ENCODE data around the gene PPP1R12C.

DNA sequence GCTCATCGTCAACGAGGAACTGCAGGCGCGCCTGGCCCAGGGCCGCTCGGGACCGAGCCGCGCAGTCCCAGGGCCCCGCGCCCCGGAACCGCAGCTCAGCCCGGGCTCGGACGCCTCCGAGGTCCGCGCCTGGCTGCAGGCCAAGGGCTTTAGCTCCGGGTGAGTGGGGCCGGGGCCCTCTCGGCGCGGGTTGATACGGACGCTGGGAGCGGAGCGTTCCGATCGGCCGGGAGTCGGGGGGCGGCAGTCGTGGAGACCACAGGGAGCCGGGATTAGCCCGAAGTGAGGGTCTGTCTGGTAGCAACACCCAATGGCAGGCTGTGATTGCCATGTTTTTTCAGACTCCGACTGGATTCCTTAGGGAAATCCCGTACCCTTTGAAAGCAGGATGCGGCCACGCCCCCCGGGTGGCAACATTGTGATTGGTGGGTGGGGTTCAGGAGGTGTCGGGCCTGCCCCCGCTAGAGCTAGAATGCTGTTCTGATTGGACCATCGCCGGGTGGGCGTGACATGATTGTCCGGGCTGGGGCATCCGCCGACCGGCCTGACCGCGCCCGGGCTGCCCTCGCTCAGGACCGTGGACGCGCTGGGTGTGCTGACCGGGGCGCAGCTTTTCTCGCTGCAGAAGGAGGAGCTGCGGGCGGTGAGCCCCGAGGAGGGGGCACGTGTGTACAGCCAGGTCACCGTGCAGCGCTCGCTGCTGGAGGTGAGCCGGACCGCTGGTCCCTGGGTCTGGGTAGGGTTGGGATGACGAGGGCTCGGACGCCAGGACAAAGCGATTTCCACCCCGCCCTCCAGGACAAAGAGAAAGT is 30.5 kb downstream of the PPP1R12C start:
- no peak for TF ChIP-seq NR2C2 (CRISPR knock-in tag; IDR thresholded peaks at IDR 0.05)
- TF ChIP-seq TP53 (CRISPR knock-in tag; IDR thresholded peaks at IDR 0.05): 0 out of 2 replicates have a peak, but pooled peaks have one; percentile 56
- TF ChIP-seq, protein P1, sequence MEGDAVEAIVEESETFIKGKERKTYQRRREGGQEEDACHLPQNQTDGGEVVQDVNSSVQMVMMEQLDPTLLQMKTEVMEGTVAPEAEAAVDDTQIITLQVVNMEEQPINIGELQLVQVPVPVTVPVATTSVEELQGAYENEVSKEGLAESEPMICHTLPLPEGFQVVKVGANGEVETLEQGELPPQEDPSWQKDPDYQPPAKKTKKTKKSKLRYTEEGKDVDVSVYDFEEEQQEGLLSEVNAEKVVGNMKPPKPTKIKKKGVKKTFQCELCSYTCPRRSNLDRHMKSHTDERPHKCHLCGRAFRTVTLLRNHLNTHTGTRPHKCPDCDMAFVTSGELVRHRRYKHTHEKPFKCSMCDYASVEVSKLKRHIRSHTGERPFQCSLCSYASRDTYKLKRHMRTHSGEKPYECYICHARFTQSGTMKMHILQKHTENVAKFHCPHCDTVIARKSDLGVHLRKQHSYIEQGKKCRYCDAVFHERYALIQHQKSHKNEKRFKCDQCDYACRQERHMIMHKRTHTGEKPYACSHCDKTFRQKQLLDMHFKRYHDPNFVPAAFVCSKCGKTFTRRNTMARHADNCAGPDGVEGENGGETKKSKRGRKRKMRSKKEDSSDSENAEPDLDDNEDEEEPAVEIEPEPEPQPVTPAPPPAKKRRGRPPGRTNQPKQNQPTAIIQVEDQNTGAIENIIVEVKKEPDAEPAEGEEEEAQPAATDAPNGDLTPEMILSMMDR (IDR thresholded peaks at IDR 0.05): no peak
- TF ChIP-seq, protein P2, sequence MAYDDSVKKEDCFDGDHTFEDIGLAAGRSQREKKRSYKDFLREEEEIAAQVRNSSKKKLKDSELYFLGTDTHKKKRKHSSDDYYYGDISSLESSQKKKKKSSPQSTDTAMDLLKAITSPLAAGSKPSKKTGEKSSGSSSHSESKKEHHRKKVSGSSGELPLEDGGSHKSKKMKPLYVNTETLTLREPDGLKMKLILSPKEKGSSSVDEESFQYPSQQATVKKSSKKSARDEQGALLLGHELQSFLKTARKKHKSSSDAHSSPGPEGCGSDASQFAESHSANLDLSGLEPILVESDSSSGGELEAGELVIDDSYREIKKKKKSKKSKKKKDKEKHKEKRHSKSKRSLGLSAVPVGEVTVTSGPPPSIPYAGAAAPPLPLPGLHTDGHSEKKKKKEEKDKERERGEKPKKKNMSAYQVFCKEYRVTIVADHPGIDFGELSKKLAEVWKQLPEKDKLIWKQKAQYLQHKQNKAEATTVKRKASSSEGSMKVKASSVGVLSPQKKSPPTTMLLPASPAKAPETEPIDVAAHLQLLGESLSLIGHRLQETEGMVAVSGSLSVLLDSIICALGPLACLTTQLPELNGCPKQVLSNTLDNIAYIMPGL (CRISPR knock-in tag; IDR thresholded peaks at IDR 0.05): peak; percentile 19; the same call in 1 of the 2 replicates

Data from WTC11 (cell line).